MM.1S (cell line): ENCODE measurements around the gene PLA2G10.

Experiments used
- EZH2 ChIP-seq: fragments of 300-600 bp; sonication (generic); optimal IDR thresholded peaks from 2 replicates; pipeline ENCODE3; 2017; ENCODE audit warnings: low read depth, mild to moderate bottlenecking, antibody characterized with exemption, low read length, mixed read lengths
- EZH2phosphoT487 ChIP-seq: fragments of 300-600 bp; sonication (generic); IDR thresholded peaks from 2 replicates; pipeline ENCODE4 v1.6.1; 2018; ENCODE audit warnings: antibody characterized with exemption, low read length
- TF ChIP-seq, protein P1 (sequence below): fragments of 300-600 bp; sonication (generic); IDR thresholded peaks from 2 replicates; pipeline ENCODE4 v1.5.1; 2016; ENCODE audit warnings: antibody characterized with exemption, low read length, mixed read lengths

DNA sequence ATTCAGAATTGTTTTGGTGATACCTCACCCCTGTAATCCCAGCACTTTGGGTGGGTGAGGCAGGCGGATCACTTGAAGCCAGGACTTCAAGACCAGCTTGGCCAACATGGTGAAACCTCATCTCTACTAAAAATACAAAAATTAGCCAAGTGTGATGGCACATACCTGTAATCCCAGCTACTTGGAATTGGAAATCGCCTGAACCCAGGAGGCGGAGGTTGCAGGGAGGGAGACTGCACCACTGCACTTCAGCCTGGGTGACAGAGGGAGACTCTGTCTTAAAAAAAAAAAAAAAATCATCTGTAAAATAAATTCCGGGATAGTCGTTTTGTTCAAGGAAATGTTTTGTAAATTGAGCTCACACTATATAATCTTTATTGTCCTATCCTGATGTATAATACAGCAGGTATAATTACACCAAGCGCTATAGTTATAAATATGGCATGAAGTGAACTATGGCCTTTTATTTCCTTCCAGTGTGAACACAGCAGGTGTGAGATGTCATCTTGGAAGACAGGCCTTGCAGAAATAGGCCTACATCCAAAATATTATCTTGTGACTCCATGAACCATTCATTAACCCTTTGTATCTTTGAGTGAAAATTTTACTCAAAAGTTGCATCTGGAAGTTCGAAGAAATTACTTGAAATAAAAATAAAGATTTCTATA is 25.4 kb downstream of the PLA2G10 start:
- TF ChIP-seq, protein P1, sequence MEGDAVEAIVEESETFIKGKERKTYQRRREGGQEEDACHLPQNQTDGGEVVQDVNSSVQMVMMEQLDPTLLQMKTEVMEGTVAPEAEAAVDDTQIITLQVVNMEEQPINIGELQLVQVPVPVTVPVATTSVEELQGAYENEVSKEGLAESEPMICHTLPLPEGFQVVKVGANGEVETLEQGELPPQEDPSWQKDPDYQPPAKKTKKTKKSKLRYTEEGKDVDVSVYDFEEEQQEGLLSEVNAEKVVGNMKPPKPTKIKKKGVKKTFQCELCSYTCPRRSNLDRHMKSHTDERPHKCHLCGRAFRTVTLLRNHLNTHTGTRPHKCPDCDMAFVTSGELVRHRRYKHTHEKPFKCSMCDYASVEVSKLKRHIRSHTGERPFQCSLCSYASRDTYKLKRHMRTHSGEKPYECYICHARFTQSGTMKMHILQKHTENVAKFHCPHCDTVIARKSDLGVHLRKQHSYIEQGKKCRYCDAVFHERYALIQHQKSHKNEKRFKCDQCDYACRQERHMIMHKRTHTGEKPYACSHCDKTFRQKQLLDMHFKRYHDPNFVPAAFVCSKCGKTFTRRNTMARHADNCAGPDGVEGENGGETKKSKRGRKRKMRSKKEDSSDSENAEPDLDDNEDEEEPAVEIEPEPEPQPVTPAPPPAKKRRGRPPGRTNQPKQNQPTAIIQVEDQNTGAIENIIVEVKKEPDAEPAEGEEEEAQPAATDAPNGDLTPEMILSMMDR = no peak
- TF ChIP-seq EZH2 (no peak), EZH2phosphoT487 (no peak)
